Heart right ventricle (tissue), 16 donors: ENCODE results near the gene STXBP4. TPM values are rescaled to one million over a fixed set of nuclear protein-coding genes. Genes with fewer than 3 reads are reported as not detected.

Source experiments
- ATAC-seq, 8 donors: fragments of 200-7000 bp; cut with Tn5 transposase; one replicate each; pipeline ENCODE4 v1.9.1; 2020; ENCODE audit warnings: mild to moderate bottlenecking in 8 of 8, moderate library complexity in 8 of 8, moderate number of reproducible peaks in 1 of 8
- DNase-seq, 2 donors: peaks; one replicate each; pipeline ENCODE4 v3.0.0-alpha.2; 2020
- H3K27ac ChIP-seq, 10 donors: fragments of 200-600 bp; sonication (generic) in 2 of 10; one replicate each; pipeline versions ENCODE4 v1.5.0 to v1.8.0; 2020 to 2022; ENCODE audit warnings: mild to moderate bottlenecking in 3 of 10
- H3K27me3 ChIP-seq, 7 donors: fragments of 200-600 bp; one replicate each; pipeline ENCODE4 v1.8.0; 2021 to 2022; ENCODE audit warnings: mild to moderate bottlenecking in 2 of 7
- H3K36me3 ChIP-seq, 9 donors: fragments of 200-600 bp; sonication (generic) in 1 of 9; one replicate each; pipeline versions ENCODE4 v1.5.0 to v1.8.0; 2020 to 2022; ENCODE audit warnings: mild to moderate bottlenecking in 2 of 9
- H3K4me1 ChIP-seq, 9 donors: fragments of 200-600 bp; sonication (generic) in 1 of 9; one replicate each; pipeline versions ENCODE4 v1.5.0 to v1.8.0; 2020 to 2022; ENCODE audit warnings: mild to moderate bottlenecking in 4 of 9
- H3K4me3 ChIP-seq, 10 donors: fragments of 200-600 bp; sonication (generic) in 2 of 10; one replicate each; pipeline versions ENCODE4 v1.5.0 to v1.8.0; 2020 to 2022; ENCODE audit warnings: mild to moderate bottlenecking in 7 of 10, moderate library complexity in 2 of 10
- H3K9me3 ChIP-seq, 11 donors: fragments of 200-600 bp in 10 of 11; sonication (generic) in 2 of 11; one replicate each; pipeline versions ENCODE4 v1.5.0 to v1.8.0; 2013 to 2022; ENCODE audit warnings: mild to moderate bottlenecking in 2 of 11, control low read depth in 1 of 11, moderate library complexity in 1 of 11
- WGBS, 2 donors: extraction: QIAGEN DNeasy Blood & Tissue Kit; methylation state at CpG; one replicate each; pipeline ENCODE4 v1.1.7; 2013; ENCODE audit warnings: inconsistent platforms in 1 of 2; 5-methylcytosine and 5-hydroxymethylcytosine counted together
- intact Hi-C, 10 donors: fragments of 100-400 bp; cut with DNase I; formaldehyde crosslinking; loops; one replicate each; pipeline versions ENCODE4 v1.11.1 to v1.14.2; 2022
- polyA plus RNA-seq, 2 donors: library from polyadenylated mRNA; stranded (reverse); fragments of 200-250 nt; gene quantifications; one replicate each; pipeline ENCODE4 v1.2.3, GENCODE V29; 2013
- total RNA-seq, 10 donors: library from RNA; stranded (reverse); fragmentation: NEBNext Ultra II Directional in 3 of 10; extraction: Animal tissue kit (Norgen Biotek cat#: 25700) in 3 of 10; gene quantifications; one replicate each; pipeline versions ENCODE4 v1.2.1 to v1.2.4, GENCODE V29; 2021 to 2023
- TF ChIP-seq, protein P1 (sequence below), 9 donors: fragments of 200-600 bp; sonication (generic) in 2 of 9; IDR thresholded peaks; one replicate each; pipeline versions ENCODE4 v1.5.0 to v1.8.0; 2021 to 2022; ENCODE audit warnings: antibody characterized with exemption in 9 of 9, mild to moderate bottlenecking in 5 of 9, moderate library complexity in 1 of 9
- donor health status: Arrhythmogenic right ventricular cardiomyopathy.
- donor health status: ischemic (EF 13 %, LVEDD 7.1; RV severe dilation, severe dysfunction).
- donor health status: healthy with polysubstance abuse.
- donor health status: DM: no; HTN: yes; CAD: no.
- donor health status: DM: no; HTN: no; CAD: no.
- donor health status: ischemic (EF 25% LVEDD 6.9; RV normal size, moderate dysfunction).
- donor health status: ischemic (EF 25% LVEDD 5.7; RV mildly dilated, moderate dysfunction).
- donor health status: healthy.
- donor health status: DM: yes; HTN: yes; CAD: no.
- donor health status: Ischemic cardiomyopathy.
- donor health status: ischemic (EF 35%, LVEDD 5.7; RV mildly dilated, moderate dysfunction).
- donor health status: nonischemic (EF 11% LVEDD 7.7; RV severe dilation, severe dysfunction).
- donor health status: DM: yes; HTN: yes; CAD: no.
- donor health status: PGD.
- donor health status: ischemic (EF 29% LVEDD 5.4; RV normal size, mild dysfunction).
- donor health status: nonischemic (EF 23%, LVEDD 6.1; RV moderate dilation, normal function).

STXBP4 gene
- total and polyA plus RNA-seq, 12 donors = 0.77 to 8.3 (median 5.0) TPM

GRCh38 chr17:55163408-55163807 is 194.8 kb downstream of the STXBP4 start:
- Histone ChIP-seq H3K27ac (no peak overlapping the region), H3K4me1 (no peaks in the 10 kb centered on the region), H3K36me3 (peaks cover 0 to 16% (median 0%) of the 10 kb centered on the region in 9 donors), H3K27me3 (no peaks in the 10 kb centered on the region), H3K9me3 (no peaks in the 10 kb centered on the region), H3K4me3 (no peak overlapping the region)
- no peak for ATAC-seq
- intact Hi-C loops = no loop called here
- TF ChIP-seq, protein P1, sequence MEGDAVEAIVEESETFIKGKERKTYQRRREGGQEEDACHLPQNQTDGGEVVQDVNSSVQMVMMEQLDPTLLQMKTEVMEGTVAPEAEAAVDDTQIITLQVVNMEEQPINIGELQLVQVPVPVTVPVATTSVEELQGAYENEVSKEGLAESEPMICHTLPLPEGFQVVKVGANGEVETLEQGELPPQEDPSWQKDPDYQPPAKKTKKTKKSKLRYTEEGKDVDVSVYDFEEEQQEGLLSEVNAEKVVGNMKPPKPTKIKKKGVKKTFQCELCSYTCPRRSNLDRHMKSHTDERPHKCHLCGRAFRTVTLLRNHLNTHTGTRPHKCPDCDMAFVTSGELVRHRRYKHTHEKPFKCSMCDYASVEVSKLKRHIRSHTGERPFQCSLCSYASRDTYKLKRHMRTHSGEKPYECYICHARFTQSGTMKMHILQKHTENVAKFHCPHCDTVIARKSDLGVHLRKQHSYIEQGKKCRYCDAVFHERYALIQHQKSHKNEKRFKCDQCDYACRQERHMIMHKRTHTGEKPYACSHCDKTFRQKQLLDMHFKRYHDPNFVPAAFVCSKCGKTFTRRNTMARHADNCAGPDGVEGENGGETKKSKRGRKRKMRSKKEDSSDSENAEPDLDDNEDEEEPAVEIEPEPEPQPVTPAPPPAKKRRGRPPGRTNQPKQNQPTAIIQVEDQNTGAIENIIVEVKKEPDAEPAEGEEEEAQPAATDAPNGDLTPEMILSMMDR (IDR thresholded peaks at IDR 0.05) = no peak
- WGBS, 2 donors = 92% methylated on average over 3 of the region's 3 CpGs
- DNase-seq = no peak

- Histone ChIP-seq H3K27ac (no peak overlapping the region), H3K27me3 (no peaks in the 10 kb centered on the region), H3K36me3 (no peaks in the 10 kb centered on the region), H3K4me3 (no peak overlapping the region), H3K9me3 (no peaks in the 10 kb centered on the region), H3K4me1 (no peaks in the 10 kb centered on the region)
- intact Hi-C loops = no loop called here
- TF ChIP-seq, protein P1 (IDR thresholded peaks at IDR 0.05) = no peak
- WGBS, 2 donors = 94% methylated on average over 2 of the region's 2 CpGs
- no peak for ATAC-seq
- no peak for DNase-seq
These were observed 197.9 kb downstream of the STXBP4 start for GRCh38 chr17:55166506-55166905.

DNA sequence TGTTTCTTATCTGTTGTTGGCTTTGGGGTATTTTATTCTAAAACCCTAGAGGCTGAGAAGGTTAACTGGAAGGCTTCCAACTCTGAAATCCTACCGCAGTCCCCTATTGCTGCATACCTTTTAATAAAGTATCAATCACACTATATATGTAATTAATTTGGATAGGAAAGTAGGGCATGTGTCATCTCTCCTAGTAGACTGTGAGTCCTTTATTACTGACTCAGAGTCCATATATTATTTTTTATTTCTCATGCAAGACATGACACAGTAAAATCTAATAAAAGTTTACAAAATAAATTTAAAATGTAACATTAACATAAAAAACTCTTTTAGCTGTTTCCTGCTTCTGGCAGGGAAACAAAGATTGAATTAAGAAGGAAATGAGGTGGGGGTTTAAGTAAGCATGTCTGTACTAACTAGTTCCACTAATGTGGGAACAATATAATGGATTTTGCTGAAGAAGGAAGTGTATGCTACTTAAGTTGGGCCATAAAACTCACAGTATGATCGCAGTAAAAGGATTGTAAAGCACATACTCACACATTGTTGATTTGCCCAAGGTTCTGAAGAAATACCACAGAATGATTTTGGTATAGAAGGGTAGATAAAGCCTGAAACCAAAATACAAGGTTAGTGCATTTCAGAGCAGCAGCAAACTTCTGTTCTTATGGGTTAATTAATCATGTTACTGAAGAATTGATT is 198.6 kb downstream of the STXBP4 start:
- Histone ChIP-seq H3K4me1 (no peaks in the 10 kb centered on the region), H3K27ac (no peak overlapping the region), H3K36me3 (no peaks in the 10 kb centered on the region), H3K27me3 (no peaks in the 10 kb centered on the region), H3K4me3 (no peak overlapping the region), H3K9me3 (no peaks in the 10 kb centered on the region)
- TF ChIP-seq, protein P1 (IDR thresholded peaks at IDR 0.05) = no peak
- no peak for DNase-seq
- 77 to 80% methylated on average over 2 of the region's 2 CpGs for WGBS, 2 donors
- intact Hi-C loops = no loop called here
- no peak for ATAC-seq

DNA sequence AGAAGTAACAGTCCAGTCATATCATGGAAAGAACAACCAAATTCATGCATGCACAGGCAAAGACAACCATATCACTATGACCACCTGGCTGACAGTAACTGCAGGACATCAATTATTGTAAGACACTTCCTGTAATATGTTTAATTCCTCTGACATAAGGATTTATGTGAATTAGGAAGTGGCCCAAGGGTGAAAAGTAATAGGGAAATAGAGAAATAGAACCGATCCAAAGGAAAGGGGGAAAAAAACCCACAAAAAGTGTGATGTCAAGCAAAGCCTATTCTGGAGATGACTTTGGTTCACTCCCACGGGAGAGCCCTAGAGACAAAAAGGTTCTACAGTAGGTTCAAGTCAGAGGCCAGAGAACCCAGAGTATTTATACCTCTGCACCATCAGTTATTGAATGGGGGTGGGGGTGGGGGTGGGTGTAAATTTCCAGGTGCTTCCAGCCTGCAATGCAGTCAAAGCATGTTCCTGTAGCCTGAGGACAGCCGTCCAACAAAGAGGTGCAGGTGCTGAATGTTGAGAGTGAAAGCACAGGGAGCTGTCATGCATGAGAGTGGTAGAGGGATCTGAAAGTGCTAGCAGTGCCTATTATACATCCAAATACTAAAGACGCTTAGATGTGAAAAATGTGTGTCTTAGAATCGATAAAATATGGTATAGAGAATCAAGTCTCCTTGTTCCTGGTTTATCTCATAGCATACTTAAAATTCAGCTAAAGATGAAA is 200.6 kb downstream of the STXBP4 start:
- no peak for DNase-seq
- peaks cover 0 to 11% (median 4%) of the 10 kb centered on the region in 11 donors for H3K9me3 ChIP-seq
- no peak for ATAC-seq
- H3K4me1 ChIP-seq = no peaks in the 10 kb centered on the region
- H3K27ac ChIP-seq = no peak overlapping the region
- no peaks in the 10 kb centered on the region for H3K27me3 ChIP-seq
- H3K4me3 ChIP-seq = no peak overlapping the region
- H3K36me3 ChIP-seq = no peaks in the 10 kb centered on the region
- intact Hi-C loops = no loop called here
- 77 to 82% methylated on average over 5 of the region's 5 CpGs for WGBS, 2 donors
- TF ChIP-seq, protein P1 (IDR thresholded peaks at IDR 0.05) = no peak
